ENCODE data around the gene GLRX5.

DNA sequence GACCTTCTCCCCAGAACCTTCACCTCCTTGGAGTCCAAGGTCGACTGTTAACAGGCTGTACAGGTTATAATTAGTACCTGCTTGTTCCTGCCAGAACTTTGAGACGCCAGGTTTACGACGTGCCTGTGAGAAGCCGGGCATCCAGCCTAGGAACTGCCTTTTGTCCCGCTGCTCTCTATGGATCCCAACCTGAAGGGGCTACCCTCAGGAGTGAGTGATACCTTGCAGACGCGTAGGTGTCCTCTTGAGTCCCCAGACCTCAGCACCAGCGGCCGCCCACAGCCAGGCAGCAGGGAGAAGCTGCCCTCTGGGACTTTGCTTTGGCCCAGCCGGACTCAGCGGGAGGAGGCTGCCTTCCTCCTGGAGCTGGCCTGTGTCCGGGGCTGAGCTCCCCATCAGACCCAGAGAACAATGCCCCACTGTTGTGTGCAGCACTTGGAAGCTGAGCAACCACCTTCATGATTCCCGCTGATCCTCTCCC, 34.6 kb upstream of the GLRX5 start:
- TF ChIP-seq EP300 (IDR thresholded peaks at IDR 0.05), result no peak
- TF ChIP-seq, protein P1, sequence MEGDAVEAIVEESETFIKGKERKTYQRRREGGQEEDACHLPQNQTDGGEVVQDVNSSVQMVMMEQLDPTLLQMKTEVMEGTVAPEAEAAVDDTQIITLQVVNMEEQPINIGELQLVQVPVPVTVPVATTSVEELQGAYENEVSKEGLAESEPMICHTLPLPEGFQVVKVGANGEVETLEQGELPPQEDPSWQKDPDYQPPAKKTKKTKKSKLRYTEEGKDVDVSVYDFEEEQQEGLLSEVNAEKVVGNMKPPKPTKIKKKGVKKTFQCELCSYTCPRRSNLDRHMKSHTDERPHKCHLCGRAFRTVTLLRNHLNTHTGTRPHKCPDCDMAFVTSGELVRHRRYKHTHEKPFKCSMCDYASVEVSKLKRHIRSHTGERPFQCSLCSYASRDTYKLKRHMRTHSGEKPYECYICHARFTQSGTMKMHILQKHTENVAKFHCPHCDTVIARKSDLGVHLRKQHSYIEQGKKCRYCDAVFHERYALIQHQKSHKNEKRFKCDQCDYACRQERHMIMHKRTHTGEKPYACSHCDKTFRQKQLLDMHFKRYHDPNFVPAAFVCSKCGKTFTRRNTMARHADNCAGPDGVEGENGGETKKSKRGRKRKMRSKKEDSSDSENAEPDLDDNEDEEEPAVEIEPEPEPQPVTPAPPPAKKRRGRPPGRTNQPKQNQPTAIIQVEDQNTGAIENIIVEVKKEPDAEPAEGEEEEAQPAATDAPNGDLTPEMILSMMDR (IDR thresholded peaks at IDR 0.05), result no peak
